Ovary (tissue), 3 donors: ENCODE data around the gene TMEM9.

Experiments used
- EP300 ChIP-seq: sonication (generic); formaldehyde crosslinking; IDR thresholded peaks from one replicate; pipeline ENCODE4 v1.6.1; 2017; ENCODE audit warnings: antibody characterized with exemption
- POLR2A ChIP-seq: fragments of 450-650 bp; IDR thresholded peaks from one replicate; pipeline ENCODE4 v1.6.1; 2017; ENCODE audit warnings: antibody characterized with exemption, mild to moderate bottlenecking, moderate library complexity
- TF ChIP-seq, protein P1 (sequence below), 3 donors: fragments of 450-650 bp in 2 of 3; fragments of 200-600 bp in 1 of 3; IDR thresholded peaks; one replicate each; pipeline versions ENCODE4 v1.5.1 to v1.8.0; 2016 to 2022; ENCODE audit warnings: antibody characterized with exemption in 3 of 3, mild to moderate bottlenecking in 1 of 3
- donor health status: DM: no; HTN: no; CAD: no.

DNA sequence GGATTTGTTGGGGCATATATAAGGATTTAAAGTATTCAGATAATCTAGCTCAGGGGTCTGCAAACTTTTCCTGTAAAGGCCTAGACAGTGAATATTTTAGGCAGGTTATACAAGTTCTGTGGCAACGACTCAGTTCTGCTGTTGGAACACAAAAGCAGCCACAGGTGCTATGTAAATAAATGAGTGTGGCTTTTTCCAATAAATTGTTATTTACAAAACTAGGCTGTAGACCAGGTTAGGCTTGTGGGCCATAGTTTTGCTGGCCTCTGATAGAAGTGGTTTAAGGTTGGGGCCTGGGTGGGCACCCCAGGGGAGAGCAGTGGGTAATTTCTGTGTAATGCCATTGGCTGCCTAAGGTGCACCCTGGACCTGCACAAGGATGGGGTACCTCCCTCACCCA is 19.5 kb upstream of the TMEM9 start:
- TF ChIP-seq POLR2A (no peak), EP300 (no peak)
- TF ChIP-seq, protein P1, sequence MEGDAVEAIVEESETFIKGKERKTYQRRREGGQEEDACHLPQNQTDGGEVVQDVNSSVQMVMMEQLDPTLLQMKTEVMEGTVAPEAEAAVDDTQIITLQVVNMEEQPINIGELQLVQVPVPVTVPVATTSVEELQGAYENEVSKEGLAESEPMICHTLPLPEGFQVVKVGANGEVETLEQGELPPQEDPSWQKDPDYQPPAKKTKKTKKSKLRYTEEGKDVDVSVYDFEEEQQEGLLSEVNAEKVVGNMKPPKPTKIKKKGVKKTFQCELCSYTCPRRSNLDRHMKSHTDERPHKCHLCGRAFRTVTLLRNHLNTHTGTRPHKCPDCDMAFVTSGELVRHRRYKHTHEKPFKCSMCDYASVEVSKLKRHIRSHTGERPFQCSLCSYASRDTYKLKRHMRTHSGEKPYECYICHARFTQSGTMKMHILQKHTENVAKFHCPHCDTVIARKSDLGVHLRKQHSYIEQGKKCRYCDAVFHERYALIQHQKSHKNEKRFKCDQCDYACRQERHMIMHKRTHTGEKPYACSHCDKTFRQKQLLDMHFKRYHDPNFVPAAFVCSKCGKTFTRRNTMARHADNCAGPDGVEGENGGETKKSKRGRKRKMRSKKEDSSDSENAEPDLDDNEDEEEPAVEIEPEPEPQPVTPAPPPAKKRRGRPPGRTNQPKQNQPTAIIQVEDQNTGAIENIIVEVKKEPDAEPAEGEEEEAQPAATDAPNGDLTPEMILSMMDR (IDR thresholded peaks at IDR 0.05), result no peak
